H1 (cell line): ENCODE results near the gene P3H2. TPM values are rescaled to one million over a fixed set of nuclear protein-coding genes. Genes with fewer than 3 reads are reported as not detected.

Experiments used
- ATF3 ChIP-seq: IDR thresholded peaks from 2 replicates; pipeline ENCODE4 v1.6.1; 2011; ENCODE audit warnings: low read depth, mild to moderate bottlenecking, low read length; ENCODE audit not compliant: insufficient read depth
- EZH2 ChIP-seq: fragments of 200-600 bp; sonication (generic); IDR thresholded peaks from 2 replicates; pipeline ENCODE4 v1.7.1; 2012; ENCODE audit warnings: low read depth, mild to moderate bottlenecking, moderate library complexity, low read length, inconsistent platforms; ENCODE audit not compliant: severe bottlenecking
- polyA plus RNA-seq, 7 experiments: library from polyadenylated mRNA; depleted of rRNA in 3 of 7; stranded (reverse) in 5 of 7; unstranded in 2 of 7; fragments of >200 nt in 5 of 7; fragments of 200-250 nt in 2 of 7; gene quantifications; 1 replicate in 5 of 7; 2 replicates in 1 of 7; 4 replicates in 1 of 7; pipeline versions ENCODE4 v1.2.1 to v1.2.3, GENCODE V29; 2011 to 2013; ENCODE audit warnings: missing spikeins in 2 of 7, mixed read lengths in 2 of 7
- total RNA-seq: library from RNA; stranded (reverse); fragmentation: NEBNext Ultra II Directional; extraction: Animal tissue kit (Norgen Biotek cat#: 25700); gene quantifications from 2 replicates; pipeline ENCODE4 v1.2.1, GENCODE V29; 2021

The P3H2 gene
- total and polyA plus RNA-seq, 2 of the 8 experiments (the other 6 are each of a cell fraction or from before 2014, with no cell fraction given) = 40.5 to 60.4 TPM

GRCh38 chr3:189983612-189984011, 137.1 kb downstream of the P3H2 start (continued):
- no peak for TF ChIP-seq ATF3
- TF ChIP-seq EZH2 = no peak
